Mucosa of rectum (tissue), 2 donors: Measurements from ENCODE around the gene ZC3HAV1.
"Not testable (repeated sequence)": the region's sequence is repeated elsewhere in the genome, so short reads cannot be mapped to it uniquely, and the experiment has no call there.

Experiments
- H3K27ac ChIP-seq, 2 donors: one replicate each; pipeline ENCODE4 v1.7.0; 2013; ENCODE audit warnings: inconsistent platforms in 2 of 2, low read depth in 2 of 2, low read length in 2 of 2
- H3K27me3 ChIP-seq, 2 donors: one replicate each; pipeline ENCODE4 v1.7.0; 2013; ENCODE audit warnings: low read length in 2 of 2; ENCODE audit not compliant: control insufficient read depth in 2 of 2, insufficient read depth in 2 of 2
- H3K36me3 ChIP-seq, 2 donors: one replicate each; pipeline ENCODE4 v1.7.0; 2013; ENCODE audit warnings: low read length in 2 of 2; ENCODE audit not compliant: control insufficient read depth in 2 of 2, insufficient read depth in 2 of 2
- H3K4me1 ChIP-seq, 2 donors: one replicate each; pipeline ENCODE4 v1.7.0; 2013; ENCODE audit warnings: low read length in 2 of 2, mild to moderate bottlenecking in 1 of 2; ENCODE audit not compliant: control insufficient read depth in 2 of 2, insufficient read depth in 2 of 2
- H3K4me3 ChIP-seq, 2 donors: one replicate each; pipeline ENCODE4 v1.7.0; 2013; ENCODE audit warnings: low read length in 2 of 2
- H3K9ac ChIP-seq, 2 donors: one replicate each; pipeline ENCODE4 v1.7.0; 2013; ENCODE audit warnings: low read length in 2 of 2, low read depth in 1 of 2, mild to moderate bottlenecking in 1 of 2
- H3K9me3 ChIP-seq, 2 donors: one replicate each; pipeline ENCODE4 v1.7.0; 2013; ENCODE audit warnings: low read length in 2 of 2; ENCODE audit not compliant: control insufficient read depth in 2 of 2
- donor health status: healthy.
- donor health status: Normal muscosa, but diverticular disease.

Gene ZC3HAV1

GRCh38 chr7:139059905-139060304 lies 49.6 kb downstream of the ZC3HAV1 start:
- no peaks in the 10 kb centered on the region for H3K9me3 ChIP-seq
- no peaks in the 10 kb centered on the region for H3K27me3 ChIP-seq
- H3K4me3 ChIP-seq: no peak overlapping the region
- peaks cover 58 to 63% of the 10 kb centered on the region in 2 donors for H3K36me3 ChIP-seq
- no peak overlapping the region for H3K27ac ChIP-seq
- H3K9ac ChIP-seq: no peak overlapping the region
- H3K4me1 ChIP-seq: no peaks in the 10 kb centered on the region

GRCh38 chr7:139058943-139059342 lies 50.6 kb downstream of the ZC3HAV1 start:
- H3K27ac ChIP-seq: no peak overlapping the region

GRCh38 chr7:139055674-139056073 lies 53.8 kb downstream of the ZC3HAV1 start:
- H3K36me3 ChIP-seq: peaks cover 50% of the 10 kb centered on the region in 2 donors
- H3K27ac ChIP-seq: no peak overlapping the region
- H3K4me3 ChIP-seq: no peak overlapping the region
- H3K27me3 ChIP-seq: no peaks in the 10 kb centered on the region
- H3K4me1 ChIP-seq: no peaks in the 10 kb centered on the region
- H3K9ac ChIP-seq: no peak overlapping the region
- no peaks in the 10 kb centered on the region for H3K9me3 ChIP-seq

More at GRCh38 chr7:139058943-139059342, 50.6 kb downstream of the ZC3HAV1 start:
- Histone ChIP-seq H3K4me3 (no peak overlapping the region), H3K27me3 (no peaks in the 10 kb centered on the region), H3K4me1 (no peaks in the 10 kb centered on the region), H3K36me3 (peaks cover 59 to 62% of the 10 kb centered on the region in 2 donors), H3K9me3 (no peaks in the 10 kb centered on the region), H3K9ac (no peak overlapping the region)

- H3K36me3 ChIP-seq: peaks cover 44 to 48% of the 10 kb centered on the region in 2 donors
- not testable (repeated sequence) for H3K27me3 ChIP-seq, H3K27ac ChIP-seq, H3K4me3 ChIP-seq, H3K9ac ChIP-seq, H3K9me3 ChIP-seq, H3K4me1 ChIP-seq
Observed at GRCh38 chr7:139054656-139055055, 54.9 kb downstream of the ZC3HAV1 start.

- Histone ChIP-seq H3K27ac (no peak overlapping the region), H3K9ac (no peak overlapping the region), H3K4me1 (no peaks in the 10 kb centered on the region), H3K27me3 (no peaks in the 10 kb centered on the region), H3K36me3 (peaks cover 48 to 49% of the 10 kb centered on the region in 2 donors), H3K4me3 (no peak overlapping the region), H3K9me3 (no peaks in the 10 kb centered on the region)
Observed at GRCh38 chr7:139054101-139054500, 55.4 kb downstream of the ZC3HAV1 start.

GRCh38 chr7:139051655-139052054 lies 57.9 kb downstream of the ZC3HAV1 start:
- Histone ChIP-seq H3K36me3 (peaks cover 49 to 52% of the 10 kb centered on the region in 2 donors), H3K27ac (no peak overlapping the region), H3K9me3 (no peaks in the 10 kb centered on the region), H3K4me1 (no peaks in the 10 kb centered on the region), H3K27me3 (no peaks in the 10 kb centered on the region), H3K9ac (no peak overlapping the region), H3K4me3 (no peak overlapping the region)

- H3K27ac ChIP-seq: no peak overlapping the region
- H3K9me3 ChIP-seq: no peaks in the 10 kb centered on the region
- no peak overlapping the region for H3K9ac ChIP-seq
- peaks cover 49 to 53% of the 10 kb centered on the region in 2 donors for H3K36me3 ChIP-seq
- no peaks in the 10 kb centered on the region for H3K27me3 ChIP-seq
- no peak overlapping the region for H3K4me3 ChIP-seq
- H3K4me1 ChIP-seq: no peaks in the 10 kb centered on the region
Observed at GRCh38 chr7:139049936-139050335, 59.6 kb downstream of the ZC3HAV1 start.

GRCh38 chr7:139049111-139049510 lies 60.4 kb downstream of the ZC3HAV1 start:
- H3K27me3 ChIP-seq: no peaks in the 10 kb centered on the region
- no peaks in the 10 kb centered on the region for H3K4me1 ChIP-seq
- H3K27ac ChIP-seq: no peak overlapping the region
- peaks cover 46 to 47% of the 10 kb centered on the region in 2 donors for H3K36me3 ChIP-seq
- H3K9me3 ChIP-seq: no peaks in the 10 kb centered on the region
- no peak overlapping the region for H3K4me3 ChIP-seq
- H3K9ac ChIP-seq: no peak overlapping the region

- Histone ChIP-seq H3K36me3 (peaks cover 36% of the 10 kb centered on the region in 2 donors), H3K27me3 (no peaks in the 10 kb centered on the region)
Observed at GRCh38 chr7:139047970-139048369, 61.5 kb downstream of the ZC3HAV1 start.

GRCh38 chr7:139046143-139046542 lies 63.4 kb downstream of the ZC3HAV1 start:
- Histone ChIP-seq H3K27me3 (no peaks in the 10 kb centered on the region), H3K4me1 (peaks cover 3% of the 10 kb centered on the region in 2 donors), H3K27ac (no peak overlapping the region), H3K36me3 (peaks cover 28 to 31% of the 10 kb centered on the region in 2 donors), H3K9ac (no peak overlapping the region), H3K9me3 (no peaks in the 10 kb centered on the region), H3K4me3 (no peak overlapping the region)

More at GRCh38 chr7:139047970-139048369, 61.5 kb downstream of the ZC3HAV1 start:
- Histone ChIP-seq H3K4me3 (no peak overlapping the region), H3K4me1 (peaks cover 0 to 3% of the 10 kb centered on the region in 2 donors), H3K9me3 (no peaks in the 10 kb centered on the region), H3K27ac (no peak overlapping the region), H3K9ac (no peak overlapping the region)
